ENCODE data around the gene CACNA1A. TPM values are rescaled to one million over a fixed set of nuclear protein-coding genes. Genes with fewer than 3 reads are reported as not detected.

The CACNA1A gene
- total RNA-seq, 1 donor from 2014 or later: 190 TPM

- Mint-ChIP-seq H3K27ac (ENCODE audit: unreplicated experiment) (no peak overlapping the region), H3K4me1 (ENCODE audit: low read depth, unreplicated experiment) (no peaks in the 10 kb centered on the region)
Observed at GRCh38 chr19:13231663-13232062, 274.6 kb downstream of the CACNA1A start.

GRCh38 chr19:13229246-13229645 lies 277.0 kb downstream of the CACNA1A start:
- no peak for DNase-seq
- TF ChIP-seq, protein P1, sequence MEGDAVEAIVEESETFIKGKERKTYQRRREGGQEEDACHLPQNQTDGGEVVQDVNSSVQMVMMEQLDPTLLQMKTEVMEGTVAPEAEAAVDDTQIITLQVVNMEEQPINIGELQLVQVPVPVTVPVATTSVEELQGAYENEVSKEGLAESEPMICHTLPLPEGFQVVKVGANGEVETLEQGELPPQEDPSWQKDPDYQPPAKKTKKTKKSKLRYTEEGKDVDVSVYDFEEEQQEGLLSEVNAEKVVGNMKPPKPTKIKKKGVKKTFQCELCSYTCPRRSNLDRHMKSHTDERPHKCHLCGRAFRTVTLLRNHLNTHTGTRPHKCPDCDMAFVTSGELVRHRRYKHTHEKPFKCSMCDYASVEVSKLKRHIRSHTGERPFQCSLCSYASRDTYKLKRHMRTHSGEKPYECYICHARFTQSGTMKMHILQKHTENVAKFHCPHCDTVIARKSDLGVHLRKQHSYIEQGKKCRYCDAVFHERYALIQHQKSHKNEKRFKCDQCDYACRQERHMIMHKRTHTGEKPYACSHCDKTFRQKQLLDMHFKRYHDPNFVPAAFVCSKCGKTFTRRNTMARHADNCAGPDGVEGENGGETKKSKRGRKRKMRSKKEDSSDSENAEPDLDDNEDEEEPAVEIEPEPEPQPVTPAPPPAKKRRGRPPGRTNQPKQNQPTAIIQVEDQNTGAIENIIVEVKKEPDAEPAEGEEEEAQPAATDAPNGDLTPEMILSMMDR (IDR thresholded peaks at IDR 0.05; ENCODE audit: partially characterized antibody, unreplicated experiment): no peak
- peaks cover 10% of the 10 kb centered on the region for H3K36me3 Mint-ChIP-seq (ENCODE audit: unreplicated experiment)
- peaks cover 1% of the 10 kb centered on the region for H3K4me1 Mint-ChIP-seq (ENCODE audit: low read depth, unreplicated experiment)
- no peak overlapping the region for H3K27ac Mint-ChIP-seq (ENCODE audit: unreplicated experiment)
- peaks cover 13% of the 10 kb centered on the region for H3K9me3 Mint-ChIP-seq (ENCODE audit: unreplicated experiment)
- no peak overlapping the region for H3K4me3 Mint-ChIP-seq (ENCODE audit: unreplicated experiment)
- peaks cover 3% of the 10 kb centered on the region for H3K27me3 Mint-ChIP-seq (ENCODE audit: unreplicated experiment)

More at GRCh38 chr19:13231663-13232062, 274.6 kb downstream of the CACNA1A start:
- Mint-ChIP-seq H3K4me3 (ENCODE audit: unreplicated experiment) (no peak overlapping the region), H3K9me3 (ENCODE audit: unreplicated experiment) (peaks cover 15% of the 10 kb centered on the region), H3K27me3 (ENCODE audit: unreplicated experiment) (peaks cover 2% of the 10 kb centered on the region), H3K36me3 (ENCODE audit: unreplicated experiment) (peaks cover 27% of the 10 kb centered on the region)
- TF ChIP-seq, protein P1 (IDR thresholded peaks at IDR 0.05; ENCODE audit: partially characterized antibody, unreplicated experiment): no peak
- no peak for DNase-seq

- Mint-ChIP-seq H3K27ac (ENCODE audit: unreplicated experiment) (no peak overlapping the region), H3K9me3 (ENCODE audit: unreplicated experiment) (peaks cover 14% of the 10 kb centered on the region), H3K36me3 (ENCODE audit: unreplicated experiment) (peaks cover 10% of the 10 kb centered on the region), H3K27me3 (ENCODE audit: unreplicated experiment) (peaks cover 3% of the 10 kb centered on the region), H3K4me1 (ENCODE audit: low read depth, unreplicated experiment) (peaks cover 1% of the 10 kb centered on the region), H3K4me3 (ENCODE audit: unreplicated experiment) (no peak overlapping the region)
- TF ChIP-seq, protein P1 (IDR thresholded peaks at IDR 0.05; ENCODE audit: partially characterized antibody, unreplicated experiment): no peak
- no peak for DNase-seq
Observed at GRCh38 chr19:13228561-13228960, 277.7 kb downstream of the CACNA1A start.

DNA sequence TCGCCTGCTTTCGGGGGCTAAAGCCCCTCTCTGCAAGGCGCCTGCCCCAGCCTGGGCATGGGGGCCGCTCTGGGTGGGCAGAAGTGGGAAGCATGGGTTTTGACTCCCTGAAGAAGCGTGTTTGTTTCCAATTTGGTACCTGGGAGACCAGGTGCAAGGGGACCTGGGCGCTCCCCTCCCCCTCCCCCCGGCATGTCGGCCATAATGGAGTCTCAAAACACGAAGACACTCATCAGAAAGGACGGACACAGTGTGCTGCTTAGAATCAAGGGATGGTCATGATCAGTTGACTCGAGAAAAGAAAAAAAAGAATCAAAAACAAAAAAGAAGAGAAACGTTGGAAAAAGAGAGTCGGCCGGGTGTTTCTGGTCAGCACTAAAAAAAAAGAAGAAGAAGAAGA lies 279.3 kb downstream of the CACNA1A start:
- Mint-ChIP-seq H3K9me3 (ENCODE audit: unreplicated experiment) (peaks cover 11% of the 10 kb centered on the region), H3K36me3 (ENCODE audit: unreplicated experiment) (peaks cover 10% of the 10 kb centered on the region), H3K27me3 (ENCODE audit: unreplicated experiment) (peaks cover 3% of the 10 kb centered on the region), H3K4me1 (ENCODE audit: low read depth, unreplicated experiment) (peaks cover 1% of the 10 kb centered on the region), H3K4me3 (ENCODE audit: unreplicated experiment) (no peak overlapping the region), H3K27ac (ENCODE audit: unreplicated experiment) (no peak overlapping the region)
- TF ChIP-seq, protein P1 (IDR thresholded peaks at IDR 0.05; ENCODE audit: partially characterized antibody, unreplicated experiment): no peak
- DNase-seq: no peak

DNA sequence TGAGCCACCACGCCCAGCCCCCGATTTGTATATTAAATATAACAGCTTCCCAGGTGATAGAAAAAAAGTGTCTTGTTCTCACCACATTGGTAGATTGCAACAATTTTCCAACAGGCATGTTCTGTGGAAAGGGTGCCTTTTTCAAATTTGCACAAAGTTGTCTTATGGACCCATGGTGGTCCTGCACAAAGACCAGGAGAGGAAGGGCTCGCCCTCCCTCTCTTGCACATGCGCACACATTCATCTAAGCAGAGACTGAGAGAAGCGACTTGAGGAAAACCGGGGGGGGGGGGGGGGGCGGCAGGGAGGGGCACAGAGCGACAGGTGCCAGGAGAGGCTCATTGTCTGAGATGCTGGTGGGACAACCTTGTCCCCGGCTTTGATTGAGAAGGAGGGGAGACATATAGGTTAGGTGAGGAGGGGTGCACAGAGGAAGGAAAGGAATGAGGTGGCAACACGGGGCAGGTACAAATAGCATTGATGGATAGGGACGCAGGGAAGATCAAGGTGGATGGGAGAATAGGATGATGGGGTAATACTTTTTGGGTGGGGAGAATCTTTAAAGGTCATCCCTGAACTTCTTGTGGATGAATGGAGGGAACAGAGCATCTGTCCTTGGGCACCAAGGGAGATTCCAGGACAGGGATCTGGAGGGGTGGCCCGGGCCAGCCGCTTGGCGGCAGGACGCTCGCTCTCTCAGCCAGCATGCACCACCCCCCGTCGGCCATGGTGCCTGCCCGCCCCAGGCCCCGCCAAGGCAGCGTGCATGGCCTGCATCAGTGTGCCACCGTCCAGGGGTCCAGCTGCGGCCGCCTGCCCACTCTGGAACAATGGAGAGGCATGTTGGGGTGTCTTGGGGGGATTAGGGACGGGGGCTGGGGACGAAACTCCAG lies 280.1 kb downstream of the CACNA1A start:
- H3K4me3 Mint-ChIP-seq (ENCODE audit: unreplicated experiment): no peak overlapping the region
- TF ChIP-seq, protein P1 (IDR thresholded peaks at IDR 0.05; ENCODE audit: partially characterized antibody, unreplicated experiment): no peak
- peaks cover 10% of the 10 kb centered on the region for H3K36me3 Mint-ChIP-seq (ENCODE audit: unreplicated experiment)
- peaks cover 6% of the 10 kb centered on the region for H3K27me3 Mint-ChIP-seq (ENCODE audit: unreplicated experiment)
- DNase-seq: no peak
- H3K27ac Mint-ChIP-seq (ENCODE audit: unreplicated experiment): no peak overlapping the region
- peaks cover 1% of the 10 kb centered on the region for H3K4me1 Mint-ChIP-seq (ENCODE audit: low read depth, unreplicated experiment)
- H3K9me3 Mint-ChIP-seq (ENCODE audit: unreplicated experiment): peaks cover 11% of the 10 kb centered on the region
